DND-41 (cell line): ENCODE data around the gene RBP5.

ENCODE experiments used
- EZH2 ChIP-seq: IDR thresholded peaks from 3 replicates; pipeline ENCODE4 v1.6.1; 2012; ENCODE audit warnings: borderline replicate concordance, low read depth, mild to moderate bottlenecking, moderate library complexity, low read length, inconsistent platforms; ENCODE audit not compliant: severe bottlenecking
- TF ChIP-seq, protein P1 (sequence below): IDR thresholded peaks from 2 replicates; pipeline ENCODE4 v1.5.1; 2012; ENCODE audit warnings: borderline replicate concordance, low read length, moderate library complexity, mild to moderate bottlenecking; ENCODE audit not compliant: poor library complexity, severe bottlenecking; ENCODE audit errors: extremely low read depth

DNA sequence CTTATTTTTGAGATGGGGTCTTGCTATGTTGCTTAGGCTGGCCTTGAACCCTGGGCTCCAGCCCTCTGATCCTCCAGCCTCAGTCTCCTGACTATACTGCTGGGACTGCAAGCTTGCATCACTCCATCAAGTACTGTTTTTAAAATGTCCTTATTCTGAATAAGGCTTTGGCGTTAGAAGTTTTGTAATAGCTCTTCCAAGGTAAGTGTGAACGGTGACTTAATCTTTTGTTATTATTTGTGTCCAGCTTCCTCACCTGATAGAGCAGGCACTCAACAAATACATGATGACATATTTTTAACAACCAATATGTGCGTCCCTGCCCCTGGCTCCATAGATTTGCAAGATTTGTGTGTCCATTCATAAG, 21.1 kb downstream of the RBP5 start:
- TF ChIP-seq, protein P1, sequence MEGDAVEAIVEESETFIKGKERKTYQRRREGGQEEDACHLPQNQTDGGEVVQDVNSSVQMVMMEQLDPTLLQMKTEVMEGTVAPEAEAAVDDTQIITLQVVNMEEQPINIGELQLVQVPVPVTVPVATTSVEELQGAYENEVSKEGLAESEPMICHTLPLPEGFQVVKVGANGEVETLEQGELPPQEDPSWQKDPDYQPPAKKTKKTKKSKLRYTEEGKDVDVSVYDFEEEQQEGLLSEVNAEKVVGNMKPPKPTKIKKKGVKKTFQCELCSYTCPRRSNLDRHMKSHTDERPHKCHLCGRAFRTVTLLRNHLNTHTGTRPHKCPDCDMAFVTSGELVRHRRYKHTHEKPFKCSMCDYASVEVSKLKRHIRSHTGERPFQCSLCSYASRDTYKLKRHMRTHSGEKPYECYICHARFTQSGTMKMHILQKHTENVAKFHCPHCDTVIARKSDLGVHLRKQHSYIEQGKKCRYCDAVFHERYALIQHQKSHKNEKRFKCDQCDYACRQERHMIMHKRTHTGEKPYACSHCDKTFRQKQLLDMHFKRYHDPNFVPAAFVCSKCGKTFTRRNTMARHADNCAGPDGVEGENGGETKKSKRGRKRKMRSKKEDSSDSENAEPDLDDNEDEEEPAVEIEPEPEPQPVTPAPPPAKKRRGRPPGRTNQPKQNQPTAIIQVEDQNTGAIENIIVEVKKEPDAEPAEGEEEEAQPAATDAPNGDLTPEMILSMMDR, result no peak
- no peak for TF ChIP-seq EZH2
